ENCODE measurements around the gene EDEM2.

EDEM2 gene

GRCh38 chr20:35104685-35105295 lies 42.3 kb downstream of the EDEM2 start:
- Histone ChIP-seq H4K20me1 (ENCODE audit: insufficient read depth) (no peaks in the 10 kb centered on the region), H3K27me3 (ENCODE audit: insufficient read depth, low read depth) (no peaks in the 10 kb centered on the region), H3K4me2 (no peak overlapping the region), H3K36me3 (ENCODE audit: insufficient read depth) (no peaks in the 10 kb centered on the region), H3K4me3 (IDR thresholded peaks at IDR 0.05; ENCODE audit: insufficient read depth, low read depth, low read length) (no peak overlapping the region), H3K27ac (no peak overlapping the region), H3K4me1 (ENCODE audit: low read depth, poor library complexity, severe bottlenecking) (no peaks in the 10 kb centered on the region), H3K79me2 (ENCODE audit: insufficient read depth, low read depth) (no peaks in the 10 kb centered on the region), H2AFZ (ENCODE audit: low read depth) (no peak overlapping the region), H3K9ac (no peak overlapping the region)
- TF ChIP-seq, protein P1, sequence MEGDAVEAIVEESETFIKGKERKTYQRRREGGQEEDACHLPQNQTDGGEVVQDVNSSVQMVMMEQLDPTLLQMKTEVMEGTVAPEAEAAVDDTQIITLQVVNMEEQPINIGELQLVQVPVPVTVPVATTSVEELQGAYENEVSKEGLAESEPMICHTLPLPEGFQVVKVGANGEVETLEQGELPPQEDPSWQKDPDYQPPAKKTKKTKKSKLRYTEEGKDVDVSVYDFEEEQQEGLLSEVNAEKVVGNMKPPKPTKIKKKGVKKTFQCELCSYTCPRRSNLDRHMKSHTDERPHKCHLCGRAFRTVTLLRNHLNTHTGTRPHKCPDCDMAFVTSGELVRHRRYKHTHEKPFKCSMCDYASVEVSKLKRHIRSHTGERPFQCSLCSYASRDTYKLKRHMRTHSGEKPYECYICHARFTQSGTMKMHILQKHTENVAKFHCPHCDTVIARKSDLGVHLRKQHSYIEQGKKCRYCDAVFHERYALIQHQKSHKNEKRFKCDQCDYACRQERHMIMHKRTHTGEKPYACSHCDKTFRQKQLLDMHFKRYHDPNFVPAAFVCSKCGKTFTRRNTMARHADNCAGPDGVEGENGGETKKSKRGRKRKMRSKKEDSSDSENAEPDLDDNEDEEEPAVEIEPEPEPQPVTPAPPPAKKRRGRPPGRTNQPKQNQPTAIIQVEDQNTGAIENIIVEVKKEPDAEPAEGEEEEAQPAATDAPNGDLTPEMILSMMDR (conservative IDR thresholded peaks at IDR 0.05; ENCODE audit: low read depth, low read length) = no peak

DNA sequence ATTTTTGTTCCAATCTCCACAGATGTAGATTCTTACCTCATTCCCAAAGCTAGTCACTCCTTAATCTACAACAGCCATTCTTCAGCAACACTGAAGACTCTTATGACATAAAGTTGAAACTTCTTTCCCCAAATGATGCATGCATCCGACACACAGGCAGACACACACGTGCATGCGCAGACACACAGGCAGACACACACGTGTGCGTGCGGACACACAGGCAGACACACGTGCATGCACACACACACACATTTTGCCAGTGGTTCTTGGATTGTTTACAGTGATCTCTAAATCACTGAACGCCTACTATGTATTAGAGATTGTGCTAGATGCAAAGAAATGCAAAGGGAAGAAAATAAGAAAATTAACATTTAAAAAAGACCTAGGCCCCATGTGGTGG lies 45.5 kb downstream of the EDEM2 start:
- H3K4me1 ChIP-seq (ENCODE audit: low read depth, poor library complexity, severe bottlenecking) = peaks cover 3% of the 10 kb centered on the region
- H3K4me3 ChIP-seq (IDR thresholded peaks at IDR 0.05; ENCODE audit: insufficient read depth, low read depth, low read length) = no peak overlapping the region
- no peaks in the 10 kb centered on the region for H3K36me3 ChIP-seq (ENCODE audit: insufficient read depth)
- no peaks in the 10 kb centered on the region for H3K27me3 ChIP-seq (ENCODE audit: insufficient read depth, low read depth)
- H4K20me1 ChIP-seq (ENCODE audit: insufficient read depth) = no peaks in the 10 kb centered on the region
- TF ChIP-seq, protein P1 (conservative IDR thresholded peaks at IDR 0.05; ENCODE audit: low read depth, low read length) = no peak
- H2AFZ ChIP-seq (ENCODE audit: low read depth) = no peak overlapping the region
- H3K79me2 ChIP-seq (ENCODE audit: insufficient read depth, low read depth) = no peaks in the 10 kb centered on the region
- no peak overlapping the region for H3K9ac ChIP-seq
- H3K4me2 ChIP-seq = no peak overlapping the region
- no peak overlapping the region for H3K27ac ChIP-seq

GRCh38 chr20:35093267-35093884 lies 53.8 kb downstream of the EDEM2 start:
- Histone ChIP-seq H3K79me2 (ENCODE audit: insufficient read depth, low read depth) (peaks cover 37% of the 10 kb centered on the region), H3K9ac (peak overlapping the region; percentile 87; the same call in 1 of the 2 replicates), H3K36me3 (ENCODE audit: insufficient read depth) (no peaks in the 10 kb centered on the region), H3K4me2 (peak overlapping the region; percentile 46), H3K4me3 (IDR thresholded peaks at IDR 0.05; ENCODE audit: insufficient read depth, low read depth, low read length) (no peak overlapping the region), H2AFZ (ENCODE audit: low read depth) (peak overlapping the region; percentile 98), H4K20me1 (ENCODE audit: insufficient read depth) (no peaks in the 10 kb centered on the region; the same call in 1 of the 2 replicates), H3K4me1 (ENCODE audit: low read depth, poor library complexity, severe bottlenecking) (peaks cover 42% of the 10 kb centered on the region), H3K27ac (no peak overlapping the region), H3K27me3 (ENCODE audit: insufficient read depth, low read depth) (no peaks in the 10 kb centered on the region)
- TF ChIP-seq, protein P1 (conservative IDR thresholded peaks at IDR 0.05; ENCODE audit: low read depth, low read length) = no peak

DNA sequence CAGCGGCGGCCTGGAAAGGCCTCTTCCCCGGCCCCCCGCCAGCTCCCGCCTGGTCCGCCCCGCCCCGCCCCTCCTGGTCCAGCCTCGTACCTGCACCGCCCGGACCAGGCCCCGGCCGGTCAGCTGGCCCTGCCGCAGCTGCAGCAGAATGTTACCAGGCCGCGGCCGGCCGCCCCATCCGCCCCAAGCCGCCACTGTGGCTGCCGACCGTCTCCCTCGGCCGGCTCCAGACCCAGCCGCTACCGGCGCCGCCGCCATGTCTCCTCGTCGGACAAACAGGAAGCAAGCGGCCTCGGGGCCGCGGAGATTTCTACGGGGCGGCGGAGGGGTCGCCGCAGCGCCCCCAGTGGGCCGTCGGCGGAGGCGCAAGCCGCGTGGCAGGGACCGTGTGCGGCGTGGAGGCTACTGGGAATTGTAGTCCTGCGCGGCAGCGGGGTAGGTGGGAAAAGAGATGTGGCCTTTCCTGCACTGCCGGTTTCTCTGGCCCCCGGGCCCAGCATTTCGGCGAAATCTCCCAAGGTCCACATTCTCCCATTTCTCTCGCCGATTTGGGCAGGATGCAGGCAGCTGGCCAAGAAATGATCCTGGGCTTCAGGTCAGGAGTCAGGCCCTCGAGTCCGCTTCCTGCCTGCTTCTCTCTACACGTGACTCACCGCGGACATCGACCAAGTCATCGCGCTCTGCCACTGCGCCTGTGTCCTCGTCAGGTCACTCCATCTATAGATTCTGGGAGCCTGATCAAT lies 54.4 kb downstream of the EDEM2 start, which contains the start of gene TRPC4AP:
Gene TRPC4AP, minus strand, starts transcription at position 284 of the 743 bp plus-strand sequence. Its CDS starts 26 bp downstream, at position 258.
- Histone ChIP-seq H4K20me1 (ENCODE audit: insufficient read depth) (no peaks in the 10 kb centered on the region; the same call in 1 of the 2 replicates), H3K4me3 (IDR thresholded peaks at IDR 0.05; ENCODE audit: insufficient read depth, low read depth, low read length) (peak within 1 kb of the TSS; percentile 38), H3K79me2 (ENCODE audit: insufficient read depth, low read depth) (peaks cover 44% of the 10 kb centered on the region), H2AFZ (ENCODE audit: low read depth) (peak within 1 kb of the TSS; percentile 98), H3K36me3 (ENCODE audit: insufficient read depth) (no peaks in the 10 kb centered on the region), H3K9ac (peak within 1 kb of the TSS; percentile 87), H3K4me2 (peak within 1 kb of the TSS; percentile 49), H3K27me3 (ENCODE audit: insufficient read depth, low read depth) (no peaks in the 10 kb centered on the region), H3K27ac (peak within 1 kb of the TSS; percentile 54), H3K4me1 (ENCODE audit: low read depth, poor library complexity, severe bottlenecking) (peaks cover 46% of the 10 kb centered on the region)
- TF ChIP-seq, protein P1 (conservative IDR thresholded peaks at IDR 0.05; ENCODE audit: low read depth, low read length) = peak; percentile 90
